Activated CD4-positive, alpha-beta memory T cell treated with anti-CD3 and anti-CD28 coated beads, Interleukin-2, amount 10 ng/mL, durations not matched to agents 7 days and 5 days (primary cell): ENCODE measurements around the gene C1QTNF1. TPM values are rescaled to one million over a fixed set of nuclear protein-coding genes. Genes with fewer than 3 reads are reported as not detected.

ENCODE experiments used
- CTCF ChIA-PET: fragments of 350-600 bp; sonication (Branson Sonifier 250); formaldehyde crosslinking; loops from one replicate; lab custom pipeline; 2021; ENCODE audit warnings: antibody characterized with exemption, inconsistent platforms; lab: Charles Lee
- POLR2A ChIA-PET: fragments of 350-600 bp; sonication (Branson Sonifier 250); formaldehyde crosslinking; loops from one replicate; lab custom pipeline; 2021; ENCODE audit warnings: antibody characterized with exemption; lab: Charles Lee
- DNase-seq: peaks from one replicate; pipeline ENCODE4 v3.0.0-alpha.2; 2020
- H3K27ac Mint-ChIP-seq: one replicate; pipeline ENCODE4 v1.8.0; 2021; ENCODE audit warnings: mild to moderate bottlenecking, mixed read lengths
- H3K27me3 Mint-ChIP-seq: one replicate; pipeline ENCODE4 v1.8.0; 2021; ENCODE audit warnings: mixed read lengths
- H3K36me3 Mint-ChIP-seq: one replicate; pipeline ENCODE4 v1.8.0; 2021; ENCODE audit warnings: low read depth, mixed read lengths
- H3K4me1 Mint-ChIP-seq: one replicate; pipeline ENCODE4 v1.8.0; 2021; ENCODE audit warnings: mixed read lengths
- H3K4me3 Mint-ChIP-seq: one replicate; pipeline ENCODE4 v1.8.0; 2021; ENCODE audit warnings: mild to moderate bottlenecking, mixed read lengths
- H3K9me3 Mint-ChIP-seq: one replicate; pipeline ENCODE4 v1.8.0; 2021; ENCODE audit warnings: mixed read lengths
- total RNA-seq, 2 experiments: library from RNA; stranded (reverse); gene quantifications; one replicate each; pipeline ENCODE4 v1.2.3, GENCODE V29; 2021

The C1QTNF1 gene
- total RNA-seq, 2 experiments from 2014 or later = not detected

DNA sequence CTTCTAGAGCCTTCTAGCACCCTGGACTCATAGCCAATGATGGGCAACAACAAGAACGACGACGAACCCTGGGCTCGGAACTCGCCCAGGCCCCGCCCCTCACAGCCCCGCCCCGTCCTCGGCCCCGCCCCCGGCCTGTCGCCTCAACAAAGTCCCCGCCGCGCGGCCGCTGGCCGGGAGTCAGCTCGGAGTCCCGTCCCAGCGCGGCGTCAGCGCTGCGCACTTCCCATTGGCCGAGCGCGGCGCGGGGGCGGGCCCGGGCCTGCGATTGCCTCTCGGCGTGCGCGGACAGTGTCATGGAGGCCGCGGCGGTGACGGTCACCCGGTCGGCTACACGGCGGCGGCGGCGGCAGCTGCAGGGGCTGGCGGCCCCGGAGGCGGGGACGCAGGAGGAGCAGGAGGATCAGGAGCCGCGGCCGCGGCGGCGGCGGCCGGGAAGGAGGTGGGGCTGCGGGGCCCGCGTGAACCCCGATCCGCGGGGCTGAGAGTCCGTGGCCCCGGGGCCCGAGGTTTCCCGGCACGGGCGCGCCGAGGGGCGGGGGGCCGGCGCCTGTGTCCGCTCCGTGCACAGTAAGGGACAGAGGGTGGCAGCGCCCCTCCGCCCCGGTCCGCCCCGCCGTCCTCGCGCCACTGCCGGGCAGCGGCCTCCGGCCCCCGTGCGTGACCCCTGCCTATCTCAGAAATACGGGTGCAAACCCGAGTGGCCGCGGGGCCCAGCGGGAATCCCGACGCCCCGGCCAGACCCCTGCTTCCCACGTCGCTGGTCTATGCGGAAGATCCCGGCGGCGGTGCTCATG is 50.9 kb downstream of the C1QTNF1 start, which contains the start of gene ENGASE:
ENGASE (plus strand) TSS at position 176 of the 797 bp plus-strand sequence; CDS start at position 297, 121 bp downstream.
- Mint-ChIP-seq H3K9me3 (no peaks in the 10 kb centered on the region), H3K27ac (peak within 1 kb of the TSS; percentile 2), H3K36me3 (peaks cover 3% of the 10 kb centered on the region), H3K4me3 (peak within 1 kb of the TSS; percentile 73), H3K4me1 (peaks cover 9% of the 10 kb centered on the region), H3K27me3 (no peaks in the 10 kb centered on the region)
- ChIA-PET CTCF (interaction anchor here (0.7 to 2.4 kb wide), 3 partner anchors 10 to 317 kb away, joined by 4 to 12 read pairs (median 9); no protein-coding TSS in a partner anchor), POLR2A (interaction anchor here (0.8 to 1.3 kb wide), 5 partner anchors 10 to 65 kb away, joined by 3 to 5 read pairs (median 4); partner anchors contain the start of gene CANT1)
- peak; percentile 93 for DNase-seq

DNA sequence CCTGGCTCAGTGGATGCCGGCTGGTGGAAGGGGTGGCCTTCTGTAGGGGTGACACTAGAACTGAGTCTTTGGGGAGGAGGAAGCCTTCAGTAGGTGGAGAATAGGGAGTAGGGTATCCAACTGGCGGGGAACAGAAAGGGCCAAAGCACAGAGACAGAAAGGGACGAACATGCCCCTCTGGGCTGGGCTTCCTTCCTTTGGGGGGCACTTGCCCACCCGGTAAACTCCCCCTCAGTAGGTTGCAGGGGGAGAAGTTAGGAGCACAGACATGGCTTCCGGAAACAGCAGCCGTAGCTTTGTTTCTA is 51.4 kb downstream of the C1QTNF1 start:
- DNase-seq = peak; percentile 31
- H3K36me3 Mint-ChIP-seq = peaks cover 6% of the 10 kb centered on the region
- CTCF ChIA-PET = no interaction called here
- H3K27me3 Mint-ChIP-seq = no peaks in the 10 kb centered on the region
- peaks cover 9% of the 10 kb centered on the region for H3K4me1 Mint-ChIP-seq
- H3K4me3 Mint-ChIP-seq = peak overlapping the region; percentile 73
- POLR2A ChIA-PET = no interaction called here
- H3K27ac Mint-ChIP-seq = peak overlapping the region; percentile 2
- no peaks in the 10 kb centered on the region for H3K9me3 Mint-ChIP-seq

DNA sequence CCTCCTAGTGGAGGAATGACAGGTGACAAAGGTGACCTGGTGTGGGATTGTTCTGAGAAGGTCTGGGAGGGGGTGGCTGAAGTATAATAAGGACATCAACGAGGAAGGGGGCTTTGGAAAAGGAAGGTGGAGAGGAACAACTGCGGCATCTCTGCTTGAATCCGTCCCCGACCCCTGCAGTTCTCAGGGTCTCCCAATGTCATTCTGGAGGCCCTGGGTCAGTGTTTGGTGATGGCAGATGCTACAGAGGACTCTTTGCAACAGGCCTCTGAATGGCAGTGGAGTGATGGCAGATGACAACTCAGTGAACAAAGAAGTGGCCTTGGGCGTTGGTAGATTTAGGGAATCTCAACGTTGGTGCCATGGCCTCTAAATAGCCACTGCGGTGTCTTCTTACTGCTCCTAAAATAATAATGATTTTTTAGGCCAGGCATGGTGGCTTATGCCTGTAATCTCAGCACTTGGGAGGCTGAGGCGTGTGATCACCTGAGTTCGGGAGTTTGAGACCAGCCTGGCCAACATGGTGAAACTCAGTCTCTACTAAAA is 52.0 kb downstream of the C1QTNF1 start:
- H3K27me3 Mint-ChIP-seq = no peaks in the 10 kb centered on the region
- peak overlapping the region; percentile 2 for H3K27ac Mint-ChIP-seq
- no peaks in the 10 kb centered on the region for H3K9me3 Mint-ChIP-seq
- ChIA-PET CTCF (no interaction called here), POLR2A (no interaction called here)
- no peak for DNase-seq
- H3K36me3 Mint-ChIP-seq = peaks cover 10% of the 10 kb centered on the region
- peaks cover 9% of the 10 kb centered on the region for H3K4me1 Mint-ChIP-seq
- H3K4me3 Mint-ChIP-seq = peak overlapping the region; percentile 73

DNA sequence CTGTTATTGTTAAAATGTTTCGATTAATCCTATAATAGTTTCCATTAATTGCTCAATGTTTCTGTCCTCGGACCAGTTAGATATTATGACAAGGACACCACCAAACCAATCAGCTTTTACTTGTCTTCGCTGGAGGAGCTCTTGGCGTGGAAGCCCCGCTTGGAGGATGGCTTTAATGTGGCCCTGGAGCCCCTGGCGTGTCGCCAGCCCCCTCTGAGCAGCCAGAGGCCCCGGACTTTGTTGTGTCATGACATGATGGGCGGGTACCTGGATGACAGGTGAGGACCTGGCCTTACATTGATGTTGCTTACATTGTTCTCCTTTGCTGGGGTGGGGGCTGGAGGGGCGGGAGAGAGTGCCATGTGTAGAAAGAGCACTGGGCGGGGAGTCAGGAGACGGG is 53.6 kb downstream of the C1QTNF1 start:
- Mint-ChIP-seq H3K9me3 (no peaks in the 10 kb centered on the region), H3K4me3 (no peak overlapping the region), H3K36me3 (peaks cover 14% of the 10 kb centered on the region), H3K27ac (no peak overlapping the region), H3K4me1 (peaks cover 9% of the 10 kb centered on the region), H3K27me3 (no peaks in the 10 kb centered on the region)
- DNase-seq = no peak
- ChIA-PET POLR2A (no interaction called here), CTCF (interaction anchor here (0.8 to 1.5 kb wide), 2 partner anchors 10 to 32 kb away, joined by 3 to 7 read pairs; no protein-coding TSS in a partner anchor)

DNA sequence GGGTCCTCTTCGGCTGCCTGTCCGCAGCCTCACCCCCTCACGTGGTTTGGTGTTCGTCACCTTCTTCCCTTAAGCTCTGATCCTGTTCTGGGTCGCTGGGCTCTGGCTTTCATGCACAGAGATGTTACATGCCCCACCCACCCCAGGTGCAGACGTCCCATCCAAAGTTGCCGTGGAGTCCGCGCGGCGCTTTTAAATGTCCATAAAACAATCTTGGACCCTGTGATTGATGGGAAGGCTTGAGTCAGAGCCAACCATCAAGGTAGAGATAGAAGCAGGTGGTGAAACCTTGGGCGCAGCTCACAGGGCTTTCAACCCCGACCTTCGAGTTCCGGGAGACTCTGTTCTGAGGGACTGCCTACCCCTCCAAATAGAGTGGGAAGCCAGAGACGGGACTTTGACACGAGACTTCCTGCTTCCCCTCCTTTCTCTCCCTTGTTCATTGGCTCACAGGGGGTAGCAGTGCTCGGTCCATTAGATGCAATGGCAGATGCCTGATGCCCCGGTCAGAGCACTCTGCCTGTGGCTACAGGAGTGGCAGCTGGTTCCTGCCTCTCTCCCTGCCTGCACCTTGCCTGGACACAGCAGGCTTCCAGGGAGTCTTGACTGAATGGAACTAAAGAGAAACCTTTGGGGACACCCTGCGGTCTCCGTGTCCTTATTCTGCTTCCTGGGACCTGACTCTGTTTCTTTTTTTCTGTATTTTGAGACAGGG is 54.7 kb downstream of the C1QTNF1 start:
- no peak overlapping the region for H3K4me3 Mint-ChIP-seq
- peaks cover 14% of the 10 kb centered on the region for H3K36me3 Mint-ChIP-seq
- ChIA-PET CTCF (interaction anchor here (1.5 kb wide), 1 partner anchor 9 kb away, joined by 7 read pairs; no protein-coding TSS in a partner anchor), POLR2A (no interaction called here)
- peaks cover 9% of the 10 kb centered on the region for H3K4me1 Mint-ChIP-seq
- H3K27me3 Mint-ChIP-seq = no peaks in the 10 kb centered on the region
- DNase-seq = no peak
- no peak overlapping the region for H3K27ac Mint-ChIP-seq
- no peaks in the 10 kb centered on the region for H3K9me3 Mint-ChIP-seq

DNA sequence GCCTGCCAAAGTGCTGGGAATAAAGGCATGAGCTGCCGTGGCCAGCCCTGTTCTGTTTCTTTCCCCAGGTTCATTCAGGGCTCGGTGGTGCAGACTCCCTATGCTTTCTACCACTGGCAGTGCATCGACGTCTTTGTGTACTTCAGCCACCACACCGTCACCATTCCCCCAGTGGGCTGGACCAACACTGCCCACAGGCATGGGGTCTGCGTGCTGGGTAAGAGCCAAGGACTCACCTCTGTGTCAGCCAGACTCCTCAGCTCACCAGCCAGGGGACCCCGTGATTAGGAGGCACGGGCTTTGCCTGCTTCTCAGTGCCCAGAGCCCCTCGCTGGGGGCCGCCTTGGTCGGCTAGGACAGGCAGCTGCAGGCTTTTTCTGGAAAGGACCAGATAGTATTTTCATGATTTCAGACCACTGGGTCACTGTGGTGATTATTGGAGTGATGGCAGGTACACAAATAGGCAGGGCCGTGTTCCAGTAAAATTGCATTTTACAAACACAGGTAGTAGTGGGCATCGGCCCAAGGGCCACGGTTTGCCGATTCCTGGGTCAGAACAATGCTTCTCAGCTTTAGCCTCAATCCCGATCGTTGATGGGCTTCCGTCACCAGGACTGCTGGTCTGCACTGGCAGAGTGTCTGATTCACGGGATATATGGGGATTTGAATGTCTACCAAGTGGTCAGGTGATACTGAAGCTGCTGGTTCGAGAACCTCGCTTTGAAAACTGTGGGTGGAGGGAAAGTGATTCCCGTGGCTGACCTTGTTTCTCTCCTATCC is 55.6 kb downstream of the C1QTNF1 start:
- H3K4me3 Mint-ChIP-seq = no peak overlapping the region
- peaks cover 14% of the 10 kb centered on the region for H3K36me3 Mint-ChIP-seq
- no peaks in the 10 kb centered on the region for H3K27me3 Mint-ChIP-seq
- POLR2A ChIA-PET = no interaction called here
- CTCF ChIA-PET = no interaction called here
- no peaks in the 10 kb centered on the region for H3K9me3 Mint-ChIP-seq
- no peak overlapping the region for H3K27ac Mint-ChIP-seq
- H3K4me1 Mint-ChIP-seq = peaks cover 9% of the 10 kb centered on the region
- no peak for DNase-seq

DNA sequence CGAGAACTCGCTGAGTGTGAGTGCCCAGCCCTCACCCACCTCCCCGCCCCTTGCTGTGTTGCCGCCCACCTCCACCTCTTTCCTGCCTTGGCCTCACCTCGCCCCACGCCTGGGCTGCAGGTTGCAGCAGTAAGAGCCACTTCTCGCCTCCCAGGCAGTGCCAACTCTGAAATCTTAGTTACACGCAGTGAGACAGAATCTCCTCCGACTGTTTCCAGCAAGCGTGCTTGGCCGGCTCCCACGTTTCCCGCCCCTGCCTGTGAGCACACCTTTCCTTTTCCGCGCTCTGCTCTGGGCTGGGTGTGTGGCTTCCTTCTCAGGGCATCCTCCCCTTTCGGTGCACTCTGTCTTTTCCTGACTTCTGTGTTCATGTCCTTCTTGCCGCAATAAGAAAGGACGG is 56.4 kb downstream of the C1QTNF1 start:
- Mint-ChIP-seq H3K36me3 (peaks cover 12% of the 10 kb centered on the region), H3K4me1 (peaks cover 8% of the 10 kb centered on the region), H3K27ac (no peak overlapping the region), H3K27me3 (no peaks in the 10 kb centered on the region), H3K9me3 (no peaks in the 10 kb centered on the region), H3K4me3 (no peak overlapping the region)
- ChIA-PET CTCF (no interaction called here), POLR2A (no interaction called here)
- no peak for DNase-seq

DNA sequence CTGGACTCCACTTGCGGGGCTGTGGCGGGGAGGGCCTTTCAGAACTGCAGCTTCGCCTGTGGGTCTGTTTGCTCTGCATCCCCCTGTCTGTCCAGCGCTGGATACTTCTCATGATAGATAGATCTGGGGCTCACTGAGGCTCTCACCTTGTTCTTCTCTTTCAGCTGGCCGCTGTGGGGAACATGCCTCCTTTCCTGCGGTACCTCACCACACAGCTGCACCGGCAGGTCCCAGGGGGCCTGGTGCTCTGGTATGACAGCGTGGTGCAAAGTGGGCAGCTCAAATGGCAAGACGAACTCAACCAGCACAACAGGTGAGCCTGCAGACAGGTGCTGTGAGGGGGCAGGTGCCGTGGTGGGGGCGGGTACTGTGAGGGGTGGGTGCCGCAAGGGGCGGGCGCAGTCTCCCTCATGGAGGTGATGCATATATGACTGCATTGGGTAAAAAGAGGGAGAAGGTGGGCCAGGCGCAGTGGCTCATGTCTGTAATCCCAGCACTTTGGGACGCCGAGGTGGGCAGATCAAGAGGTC is 56.9 kb downstream of the C1QTNF1 start:
- Mint-ChIP-seq H3K9me3 (no peaks in the 10 kb centered on the region), H3K27me3 (no peaks in the 10 kb centered on the region), H3K4me3 (no peak overlapping the region), H3K36me3 (peaks cover 10% of the 10 kb centered on the region), H3K27ac (no peak overlapping the region), H3K4me1 (peaks cover 3% of the 10 kb centered on the region)
- ChIA-PET POLR2A (no interaction called here), CTCF (no interaction called here)
- no peak for DNase-seq

DNA sequence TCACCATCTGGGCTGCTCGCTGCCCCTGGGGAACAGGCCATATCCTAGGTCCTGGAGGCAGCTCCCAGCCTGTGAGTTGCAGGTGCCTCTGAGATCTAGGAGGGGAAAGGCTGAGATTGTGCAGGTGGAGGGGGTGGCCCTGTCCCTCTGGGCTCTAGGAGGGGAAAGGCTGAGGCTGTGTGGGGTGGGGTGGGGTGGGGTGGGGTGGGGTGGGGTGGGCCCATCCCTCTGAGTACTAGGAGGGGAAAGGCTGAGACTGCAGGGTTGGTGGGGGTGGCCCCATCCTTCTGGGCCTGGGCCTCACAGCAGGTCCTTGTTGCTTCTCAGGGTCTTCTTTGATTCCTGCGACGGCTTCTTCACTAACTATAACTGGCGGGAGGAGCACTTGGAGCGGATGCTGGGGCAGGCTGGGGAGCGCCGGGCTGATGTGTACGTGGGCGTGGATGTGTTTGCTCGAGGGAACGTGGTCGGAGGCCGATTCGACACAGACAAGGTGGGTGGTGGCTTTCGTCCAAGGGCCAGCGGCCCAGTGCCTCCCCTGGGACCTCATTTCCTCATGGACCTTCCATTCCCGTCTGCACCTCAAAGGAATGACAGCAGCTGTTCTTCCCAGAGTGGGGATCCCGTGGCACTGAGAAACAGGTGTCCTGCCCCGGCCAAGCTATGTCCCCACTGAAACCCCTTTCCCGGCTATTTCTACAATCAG is 57.8 kb downstream of the C1QTNF1 start:
- H3K27ac Mint-ChIP-seq = no peak overlapping the region
- POLR2A ChIA-PET = no interaction called here
- no peaks in the 10 kb centered on the region for H3K27me3 Mint-ChIP-seq

DNA sequence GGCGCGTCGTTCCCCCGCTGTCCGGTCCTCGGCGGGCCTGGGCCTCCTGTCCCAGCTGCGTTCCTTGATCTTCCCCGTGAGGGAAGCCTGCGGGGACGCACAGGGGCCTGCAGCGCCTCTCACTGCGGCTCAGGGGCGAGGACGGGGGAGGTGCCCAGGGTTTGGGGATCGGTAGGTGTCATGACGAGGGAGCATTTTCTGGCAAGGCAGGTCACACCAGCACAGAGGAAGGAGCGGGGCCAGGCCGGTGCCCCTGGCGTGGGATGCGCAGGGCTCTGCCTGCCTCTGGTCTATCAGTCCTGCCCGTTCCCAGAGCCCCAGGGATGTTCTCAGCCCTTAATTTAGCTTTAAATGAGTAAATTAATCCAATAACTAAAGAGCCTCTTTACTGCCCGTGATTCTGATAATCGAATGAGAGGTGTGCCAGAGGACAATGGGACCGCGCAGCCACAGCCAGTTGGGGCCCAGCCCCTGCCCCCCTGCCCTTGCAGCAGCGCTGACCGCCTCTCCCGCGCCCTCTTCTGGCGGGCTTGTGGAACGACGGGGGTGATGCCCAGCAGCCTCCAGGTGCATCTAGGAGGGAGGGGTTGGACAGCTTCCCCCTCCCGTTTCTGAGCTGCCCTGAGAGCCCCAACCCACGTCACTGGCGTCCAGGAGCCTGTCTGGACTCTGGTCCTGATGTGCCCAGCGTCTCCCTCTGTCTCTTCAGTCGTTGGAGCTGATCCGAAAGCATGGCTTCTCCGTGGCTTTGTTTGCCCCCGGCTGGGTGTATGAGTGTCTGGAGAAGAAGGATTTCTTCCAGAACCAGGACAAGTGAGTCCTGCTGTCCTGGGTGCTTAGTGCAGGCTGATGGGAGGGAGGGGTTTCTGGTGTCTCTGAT is 58.6 kb downstream of the C1QTNF1 start:
- Mint-ChIP-seq H3K36me3 (peaks cover 10% of the 10 kb centered on the region), H3K4me3 (no peak overlapping the region), H3K27ac (no peak overlapping the region), H3K27me3 (no peaks in the 10 kb centered on the region), H3K4me1 (no peaks in the 10 kb centered on the region), H3K9me3 (no peaks in the 10 kb centered on the region)
- DNase-seq = peak; percentile 54
- ChIA-PET POLR2A (no interaction called here), CTCF (interaction anchor here (1.0 kb wide), 2 partner anchors 23 to 37 kb away, joined by 3 to 5 read pairs; no protein-coding TSS in a partner anchor)

More for the DNA sequence above, 57.8 kb downstream of the C1QTNF1 start:
- CTCF ChIA-PET = no interaction called here
- no peak overlapping the region for H3K4me3 Mint-ChIP-seq
- no peak for DNase-seq
- peaks cover 10% of the 10 kb centered on the region for H3K36me3 Mint-ChIP-seq
- H3K4me1 Mint-ChIP-seq = no peaks in the 10 kb centered on the region
- H3K9me3 Mint-ChIP-seq = no peaks in the 10 kb centered on the region

DNA sequence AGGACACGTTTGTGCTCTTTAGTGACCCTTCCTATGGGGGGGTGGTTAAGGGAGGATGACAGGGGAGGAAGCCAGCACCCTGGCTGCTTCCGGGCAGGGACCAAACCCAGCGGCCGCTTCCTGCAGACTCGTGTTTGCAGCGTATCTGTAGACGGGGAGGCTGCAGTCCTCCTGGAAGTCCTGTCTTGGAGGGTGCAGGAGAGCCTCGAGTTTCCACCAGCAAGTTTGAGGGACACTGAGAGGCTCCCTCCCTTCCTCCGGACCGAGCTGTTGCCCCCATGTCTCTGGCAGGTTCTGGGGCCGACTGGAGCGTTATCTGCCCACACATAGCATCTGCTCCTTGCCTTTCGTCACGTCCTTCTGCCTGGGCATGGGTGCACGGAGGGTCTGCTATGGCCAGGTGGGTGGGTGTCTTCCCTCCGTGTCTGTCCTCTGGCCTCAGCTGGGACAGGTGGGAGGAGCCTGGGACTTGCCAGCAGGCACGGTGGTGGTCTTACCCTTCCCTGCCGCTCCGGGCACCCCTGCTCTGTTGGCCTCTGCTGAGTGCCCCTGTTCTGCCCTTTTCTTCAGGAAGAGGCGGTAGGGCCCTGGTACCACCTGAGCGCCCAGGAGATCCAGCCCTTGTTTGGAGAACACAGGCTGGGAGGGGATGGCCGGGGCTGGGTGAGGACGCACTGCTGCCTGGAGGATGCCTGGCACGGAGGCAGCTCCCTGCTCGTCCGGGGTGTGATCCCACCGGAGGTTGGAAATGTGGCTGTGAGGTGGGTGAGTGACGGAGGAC is 59.4 kb downstream of the C1QTNF1 start:
- CTCF ChIA-PET = interaction anchor here (1.0 to 1.6 kb wide), 3 partner anchors 24 to 309 kb away, joined by 3 to 5 read pairs (median 4); no protein-coding TSS in a partner anchor
- DNase-seq = no peak
- POLR2A ChIA-PET = no interaction called here
- Mint-ChIP-seq H3K4me1 (no peaks in the 10 kb centered on the region), H3K27ac (no peak overlapping the region), H3K27me3 (no peaks in the 10 kb centered on the region), H3K4me3 (no peak overlapping the region), H3K9me3 (no peaks in the 10 kb centered on the region), H3K36me3 (peaks cover 10% of the 10 kb centered on the region)
